HCT116 (cell line): Measurements from ENCODE around the gene PRKACG. TPM values are rescaled to one million over a fixed set of nuclear protein-coding genes. Genes with fewer than 3 reads are reported as not detected.

Experiments used
- ATAC-seq: fragments of 200-7000 bp; cut with Tn5 transposase; 2 replicates; pipeline ENCODE4 v1.9.1; 2020; ENCODE audit warnings: mild to moderate bottlenecking, moderate library complexity
- BruUV-seq: library from RNA; stranded (reverse); fragments of 400-500 nt; replicated peaks from 2 replicates; lab custom pipeline; 2021; lab: Mats Ljungman, UMichigan
- CTCF ChIA-PET: fragments of 300-600 bp; sonication (Branson Sonifier 250); formaldehyde crosslinking; loops from one replicate; lab custom pipeline; 2021; ENCODE audit warnings: antibody characterized with exemption; lab: Charles Lee
- POLR2A ChIA-PET: fragments of 300-600, 350-600 bp; sonication (Branson Sonifier 250); formaldehyde crosslinking; loops from one replicate; lab custom pipeline; 2021; ENCODE audit warnings: antibody characterized with exemption; lab: Charles Lee
- RAD21 ChIA-PET, 2 experiments: fragments of 300-600 bp; sonication (Branson Sonifier 250); formaldehyde crosslinking; loops; one replicate each; lab custom pipeline; 2023; ENCODE audit warnings: low total read pairs in 2 of 2; ENCODE audit not compliant: uncharacterized antibody in 2 of 2, unreplicated experiment in 2 of 2, low non-redundant PET in 1 of 2; lab: Charles Lee
- DNase-seq: peaks from one replicate; pipeline ENCODE4 v3.0.0-alpha.2; 2010; ENCODE audit warnings: low read depth, low spot score
- H2AFZ ChIP-seq: fragments of 200-600 bp; shearing (Covaris generic), sonication (generic); 2 replicates; pipeline ENCODE4 v1.6.1; 2017; ENCODE audit warnings: low read depth, mixed run types, mixed read lengths, antibody characterized with exemption, low read length; ENCODE audit not compliant: poor library complexity, severe bottlenecking
- H3K27ac ChIP-seq: 2 replicates; pipeline ENCODE4 v1.5.1; 2012; ENCODE audit warnings: low read depth, low read length
- H3K27me3 ChIP-seq: fragments of 200-600 bp; sonication (generic); 2 replicates; pipeline ENCODE4 v1.6.1; 2016; ENCODE audit warnings: mixed run types, low read length, mixed read lengths; ENCODE audit not compliant: insufficient read depth
- H3K36me3 ChIP-seq, 2 experiments: fragments of 200-500 bp in 1 of 2; fragments of 200-600 bp in 1 of 2; sonication (Bioruptor generic) in 1 of 2; sonication (generic) in 1 of 2; 2 replicates each; pipeline versions ENCODE4 v1.5.1 to v1.6.1; 2014 to 2016; ENCODE audit warnings: low read length in 2 of 2, inconsistent platforms in 1 of 2, mixed read lengths in 1 of 2, mixed run types in 1 of 2; ENCODE audit not compliant: insufficient read depth in 2 of 2, control insufficient read depth in 1 of 2
- H3K4me1 ChIP-seq, 2 experiments: fragments of 200-600 bp in 1 of 2; sonication (generic) in 1 of 2; 2 replicates each; pipeline versions ENCODE4 v1.5.1 to v1.6.1; 2012 to 2017; ENCODE audit warnings: low read length in 2 of 2, inconsistent platforms in 1 of 2, mild to moderate bottlenecking in 1 of 2, mixed read lengths in 1 of 2, mixed run types in 1 of 2, moderate library complexity in 1 of 2; ENCODE audit not compliant: insufficient read depth in 2 of 2, control insufficient read depth in 1 of 2
- H3K4me2 ChIP-seq: fragments of 200-600 bp; sonication (generic); 2 replicates; pipeline ENCODE4 v1.6.1; 2017; ENCODE audit warnings: mixed run types, low read length, mixed read lengths
- H3K4me3 ChIP-seq, 2 experiments: fragments of 200-600 bp in 1 of 2; sonication (generic) in 1 of 2; replicated peaks in 1 of 2; 2 replicates each; pipeline ENCODE4 v1.5.1; 2011 to 2016; ENCODE audit warnings: low read length in 2 of 2, control low read depth in 1 of 2, low read depth in 1 of 2, mild to moderate bottlenecking in 1 of 2, mixed read lengths in 1 of 2, mixed run types in 1 of 2
- H3K79me2 ChIP-seq: fragments of 200-600 bp; sonication (generic); 2 replicates; pipeline ENCODE4 v1.6.1; 2017; ENCODE audit warnings: mild to moderate bottlenecking, mixed run types, low read length, moderate library complexity, mixed read lengths; ENCODE audit not compliant: insufficient read depth
- H3K9ac ChIP-seq: fragments of 200-600 bp; sonication (generic); 2 replicates; pipeline ENCODE4 v1.6.1; 2016; ENCODE audit warnings: low read length, mixed read lengths
- H3K9me2 ChIP-seq: fragments of 200-600 bp; sonication (generic), shearing (Covaris generic); 2 replicates; pipeline ENCODE4 v1.6.1; 2017; ENCODE audit warnings: mixed run types, mild to moderate bottlenecking, moderate library complexity; ENCODE audit not compliant: insufficient read depth
- H3K9me3 ChIP-seq, 2 experiments: fragments of 200-500 bp in 1 of 2; fragments of 200-600 bp in 1 of 2; sonication (Bioruptor generic) in 1 of 2; sonication (generic) in 1 of 2; 2 replicates each; pipeline ENCODE4 v1.6.1; 2014 to 2017; ENCODE audit warnings: low read length in 2 of 2, mixed read lengths in 2 of 2, inconsistent platforms in 1 of 2, low read depth in 1 of 2, mild to moderate bottlenecking in 1 of 2, mixed run types in 1 of 2, moderate library complexity in 1 of 2; ENCODE audit not compliant: control insufficient read depth in 1 of 2, insufficient read depth in 1 of 2
- H4K20me1 ChIP-seq: fragments of 200-600 bp; sonication (generic), shearing (Covaris generic); 2 replicates; pipeline ENCODE4 v1.6.1; 2017; ENCODE audit warnings: mixed run types, mild to moderate bottlenecking, moderate library complexity; ENCODE audit not compliant: insufficient read depth
- CTCF ChIP-seq, 3 experiments: fragments of 200-600 bp in 1 of 3; sonication (generic) in 1 of 3; IDR thresholded peaks in 2 of 3; conservative IDR thresholded peaks in 1 of 3; 2 replicates each; pipeline ENCODE4 v1.5.1; 2012 to 2017; ENCODE audit warnings: low read depth in 2 of 3, low read length in 2 of 3, antibody characterized with exemption in 1 of 3, borderline replicate concordance in 1 of 3, control low read depth in 1 of 3, mild to moderate bottlenecking in 1 of 3, mixed read lengths in 1 of 3, mixed run types in 1 of 3, moderate library complexity in 1 of 3; ENCODE audit not compliant: insufficient read depth in 1 of 3
- ELF1 ChIP-seq: IDR thresholded peaks from 2 replicates; pipeline ENCODE4 v1.6.1; 2012; ENCODE audit warnings: low read depth, borderline replicate concordance
- JUND ChIP-seq: IDR thresholded peaks from 2 replicates; pipeline ENCODE4 v1.6.1; 2012
- RAD21 ChIP-seq: IDR thresholded peaks from 2 replicates; pipeline ENCODE4 v1.6.1; 2012; ENCODE audit warnings: low read depth, mild to moderate bottlenecking
- REST ChIP-seq: IDR thresholded peaks from 2 replicates; pipeline ENCODE4 v1.6.1; 2012; ENCODE audit warnings: low read depth
- SRF ChIP-seq: IDR thresholded peaks from 2 replicates; pipeline ENCODE4 v1.6.1; 2012; ENCODE audit warnings: low read depth
- ZFX ChIP-seq: fragments of 450-650 bp; IDR thresholded peaks from 2 replicates; pipeline ENCODE4 v1.6.1; 2017
- ZNF274 ChIP-seq: fragments of 200-500 bp; sonication (Bioruptor generic); IDR thresholded peaks from 2 replicates; pipeline ENCODE4 v1.6.1; 2014; ENCODE audit warnings: mild to moderate bottlenecking, low read depth, low read length, inconsistent platforms
- intact Hi-C: fragments of 100-400 bp; cut with micrococcal nuclease; formaldehyde crosslinking; loops from 2 replicates; pipeline ENCODE4 v1.10.0; 2022
- total RNA-seq: library from RNA; stranded (reverse); gene quantifications from one replicate; pipeline ENCODE4 v1.2.1, GENCODE V29; 2021; ENCODE audit not compliant: unreplicated experiment

Gene PRKACG
- total RNA-seq, 1 experiment from 2014 or later: not detected

- ATAC-seq (no peak), DNase-seq (no peak)
- Histone ChIP-seq H3K4me2 (peak overlapping the region; percentile 97), H3K27me3 (no peaks in the 10 kb centered on the region), H3K9ac (peak overlapping the region; percentile 87), H3K9me2 (no peaks in the 10 kb centered on the region), H4K20me1 (no peaks in the 10 kb centered on the region), H3K79me2 (peaks cover 59% of the 10 kb centered on the region), H3K4me1 (peaks cover 0 to 11% of the 10 kb centered on the region in 2 experiments; a peak in 2 of 4 replicates), H3K36me3 (no peaks in the 10 kb centered on the region)
- BruUV-seq: no TSS peak
- CTCF ChIA-PET: interaction anchor here (1.5 kb wide), 1 partner anchor 17 kb away, joined by 4 read pairs; no protein-coding TSS in a partner anchor
- RAD21 ChIA-PET: no interaction called here
- intact Hi-C loops: loop anchor here (10.0 kb wide), 2 partner anchors 88 to 288 kb away; partner anchors contain the start of gene ENTREP1
- POLR2A ChIA-PET: no interaction called here
- no peak for TF ChIP-seq CTCF (IDR thresholded peaks at IDR 0.05 in 2 of 3, conservative IDR thresholded peaks at IDR 0.05 in 1 of 3; ENCODE audit: borderline replicate concordance in 1 of 3, insufficient read depth in 1 of 3, low read depth in 2 of 3, low read length in 2 of 3)
- no peak for TF ChIP-seq ZNF274
- TF ChIP-seq, all 23 proteins: peak for 0
- H3K4me3 ChIP-seq: peak overlapping the region; percentile 87 to 90
- peak overlapping the region; percentile 72; the same call in 1 of the 2 replicates for H3K27ac ChIP-seq
- H2AFZ ChIP-seq: peak overlapping the region; percentile 58
- H3K9me3 ChIP-seq: no peaks in the 10 kb centered on the region
Observed at GRCh38 chr9:69036799-69037198, 22.9 kb upstream of the PRKACG start.

GRCh38 chr9:69036309-69036708 lies 22.4 kb upstream of the PRKACG start:
- no peaks in the 10 kb centered on the region for H3K27me3 ChIP-seq
- intact Hi-C loops: loop anchor here (10.0 kb wide), 2 partner anchors 88 to 288 kb away; partner anchors contain the start of gene ENTREP1

More at GRCh38 chr9:69036309-69036708, 22.4 kb upstream of the PRKACG start:
- POLR2A ChIA-PET: no interaction called here
- DNase-seq (no peak), ATAC-seq (0 out of 2 replicates have a peak, but pooled peaks have one; percentile 20)
- H2AFZ ChIP-seq: peak overlapping the region; percentile 58
- CTCF ChIA-PET: interaction anchor here (1.1 to 1.5 kb wide), 4 partner anchors 13 to 157 kb away, joined by 3 to 10 read pairs (median 4); no protein-coding TSS in a partner anchor
- TSS peak; percentile 76 for BruUV-seq
- H3K36me3 ChIP-seq: no peaks in the 10 kb centered on the region
- H3K9ac ChIP-seq: peak overlapping the region; percentile 87
- H3K4me2 ChIP-seq: peak overlapping the region; percentile 97
- no peaks in the 10 kb centered on the region for H4K20me1 ChIP-seq
- H3K4me3 ChIP-seq: peak overlapping the region; percentile 87 to 90
- peaks cover 54% of the 10 kb centered on the region for H3K79me2 ChIP-seq
- peak overlapping the region; percentile 72 for H3K27ac ChIP-seq
- peaks cover 0 to 11% of the 10 kb centered on the region in 2 experiments; a peak in 2 of 4 replicates for H3K4me1 ChIP-seq
- no peaks in the 10 kb centered on the region for H3K9me2 ChIP-seq
- H3K9me3 ChIP-seq: no peaks in the 10 kb centered on the region
- TF ChIP-seq RAD21 (no peak), ELF1 (no peak), JUND (no peak), ZNF274 (no peak), REST (no peak), ZFX (no peak), SRF (no peak)
- RAD21 ChIA-PET: no interaction called here
